Measurements from ENCODE around the gene EFHC2. TPM values are rescaled to one million over a fixed set of nuclear protein-coding genes. Genes with fewer than 3 reads are reported as not detected.
A peak's percentile ranks its signal among the peaks of the same experiment; 100 is the strongest.

The EFHC2 gene
- total and polyA plus RNA-seq, 12 donors, result 1.5 to 17.9 (median 10.3) TPM

DNA sequence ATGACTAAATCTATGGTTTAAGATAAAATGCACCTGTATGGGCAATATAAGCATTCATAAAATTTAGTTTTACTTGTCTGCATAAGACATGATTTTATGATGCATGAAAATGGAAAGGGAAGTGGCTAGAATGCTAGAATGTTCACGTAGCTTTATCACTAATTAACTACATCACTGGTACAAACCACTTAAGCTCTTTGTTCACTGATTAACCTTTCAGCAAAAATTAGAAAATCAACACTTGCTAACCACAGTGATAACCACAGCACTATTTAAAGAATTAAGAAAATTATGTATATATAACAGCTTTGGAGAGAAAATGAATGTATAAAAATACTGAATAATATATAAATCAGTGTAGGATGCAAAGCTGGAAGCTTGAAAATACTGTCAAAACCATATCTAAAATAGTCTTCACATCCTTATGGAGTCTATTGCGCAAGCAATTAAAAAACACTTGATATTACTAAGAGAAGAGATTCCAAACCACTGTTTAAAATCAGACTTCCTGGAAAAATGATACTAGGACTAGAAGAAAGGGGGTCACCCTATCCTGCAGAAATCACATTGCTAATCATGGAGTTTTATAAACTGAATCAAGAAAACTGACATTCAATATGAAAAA, 51.9 kb downstream of the EFHC2 start:
- WGBS, 2 donors, result 55 to 63% methylated on average over 2 of the region's 2 CpGs
- Histone ChIP-seq H3K36me3 (no peaks in the 10 kb centered on the region), H3K4me3 (no peak overlapping the region), H3K27ac (no peak overlapping the region), H3K27me3 (peaks cover 0 to 20% (median 0%) of the 10 kb centered on the region in 7 donors), H3K4me1 (no peaks in the 10 kb centered on the region), H3K9me3 (no peaks in the 10 kb centered on the region)
- no peak for DNase-seq
- ATAC-seq, result no peak
- TF ChIP-seq, protein P1, sequence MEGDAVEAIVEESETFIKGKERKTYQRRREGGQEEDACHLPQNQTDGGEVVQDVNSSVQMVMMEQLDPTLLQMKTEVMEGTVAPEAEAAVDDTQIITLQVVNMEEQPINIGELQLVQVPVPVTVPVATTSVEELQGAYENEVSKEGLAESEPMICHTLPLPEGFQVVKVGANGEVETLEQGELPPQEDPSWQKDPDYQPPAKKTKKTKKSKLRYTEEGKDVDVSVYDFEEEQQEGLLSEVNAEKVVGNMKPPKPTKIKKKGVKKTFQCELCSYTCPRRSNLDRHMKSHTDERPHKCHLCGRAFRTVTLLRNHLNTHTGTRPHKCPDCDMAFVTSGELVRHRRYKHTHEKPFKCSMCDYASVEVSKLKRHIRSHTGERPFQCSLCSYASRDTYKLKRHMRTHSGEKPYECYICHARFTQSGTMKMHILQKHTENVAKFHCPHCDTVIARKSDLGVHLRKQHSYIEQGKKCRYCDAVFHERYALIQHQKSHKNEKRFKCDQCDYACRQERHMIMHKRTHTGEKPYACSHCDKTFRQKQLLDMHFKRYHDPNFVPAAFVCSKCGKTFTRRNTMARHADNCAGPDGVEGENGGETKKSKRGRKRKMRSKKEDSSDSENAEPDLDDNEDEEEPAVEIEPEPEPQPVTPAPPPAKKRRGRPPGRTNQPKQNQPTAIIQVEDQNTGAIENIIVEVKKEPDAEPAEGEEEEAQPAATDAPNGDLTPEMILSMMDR (IDR thresholded peaks at IDR 0.05), result no peak
- intact Hi-C loops (cut with DNase I), result no loop called here

DNA sequence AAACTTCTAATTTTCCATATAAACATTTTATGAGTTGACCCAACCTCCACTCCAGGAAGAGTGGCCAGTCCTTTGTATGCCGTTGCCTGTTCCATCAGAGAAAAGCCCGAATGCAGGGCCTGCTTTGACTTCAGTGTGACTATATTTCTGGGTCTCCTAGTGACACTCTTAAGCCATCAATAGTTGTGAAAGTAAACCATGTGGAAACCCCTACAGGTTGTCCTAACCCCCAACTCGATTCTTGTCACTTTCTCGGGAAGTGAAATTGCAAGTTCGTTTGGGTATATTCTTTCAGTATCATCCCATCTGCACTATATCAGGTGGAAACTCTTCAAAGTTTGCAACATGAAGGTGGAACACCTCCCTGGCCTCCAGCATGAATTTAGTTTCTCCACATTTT, 52.8 kb downstream of the EFHC2 start:
- Histone ChIP-seq H3K36me3 (no peaks in the 10 kb centered on the region), H3K27me3 (peaks cover 0 to 16% (median 0%) of the 10 kb centered on the region in 7 donors), H3K27ac (no peak overlapping the region), H3K4me3 (no peak overlapping the region), H3K9me3 (no peaks in the 10 kb centered on the region), H3K4me1 (no peaks in the 10 kb centered on the region)
- TF ChIP-seq, protein P1 (IDR thresholded peaks at IDR 0.05), result no peak
- 88 to 93% methylated on average over 5 of the region's 5 CpGs for WGBS, 2 donors
- intact Hi-C loops (cut with DNase I), result no loop called here
- no peak for DNase-seq
- no peak for ATAC-seq

DNA sequence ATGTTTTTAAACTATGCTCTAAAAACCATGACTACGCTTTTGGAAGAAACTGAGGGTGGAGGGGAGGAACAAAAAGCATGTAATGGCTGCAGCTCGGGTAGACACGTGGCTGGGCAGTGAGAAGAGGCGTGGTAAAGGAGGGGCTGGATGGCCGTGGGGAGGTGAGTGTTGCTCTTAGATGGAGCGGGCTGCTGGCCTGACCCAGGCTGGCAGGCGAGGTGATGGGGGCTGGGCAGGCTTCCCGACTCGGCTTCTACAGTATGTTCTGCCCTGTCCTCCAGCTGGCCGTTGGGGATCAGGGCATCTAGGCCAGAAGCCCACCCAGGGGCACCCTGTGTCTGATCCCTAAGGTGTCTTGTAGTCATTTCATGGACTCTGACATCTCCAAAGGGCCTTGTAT, 60.7 kb downstream of the EFHC2 start:
- TF ChIP-seq, protein P1 (IDR thresholded peaks at IDR 0.05), result no peak
- H3K27me3 ChIP-seq, result peaks cover 0 to 18% (median 0%) of the 10 kb centered on the region in 7 donors
- no peaks in the 10 kb centered on the region for H3K36me3 ChIP-seq
- peak in 1 of 2 donors; percentile 9 for DNase-seq
- 82 to 90% methylated on average over 10 of the region's 10 CpGs for WGBS, 2 donors
- intact Hi-C loops (cut with DNase I), result no loop called here
- no peak overlapping the region for H3K4me3 ChIP-seq
- no peak overlapping the region for H3K27ac ChIP-seq
- H3K9me3 ChIP-seq, result no peaks in the 10 kb centered on the region
- ATAC-seq, result peak in 1 of 8 donors; percentile 51
- no peaks in the 10 kb centered on the region for H3K4me1 ChIP-seq

DNA sequence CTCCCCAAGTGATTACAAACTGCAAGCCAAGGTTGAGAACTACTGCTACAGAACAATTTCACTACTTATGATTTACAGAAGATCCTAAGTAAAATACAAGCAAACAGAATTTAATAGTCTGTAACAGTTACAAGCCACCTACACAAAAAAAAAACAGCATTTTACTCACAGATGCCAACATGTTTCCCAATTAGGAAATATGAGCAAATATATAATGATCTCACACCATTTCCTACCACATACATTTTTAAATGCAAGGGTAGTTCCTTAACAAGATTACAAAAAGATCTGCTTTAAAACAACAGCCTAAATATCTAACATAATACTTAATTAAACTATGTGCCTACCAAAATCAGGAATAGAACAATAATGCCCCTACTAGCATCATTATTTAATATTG, 63.4 kb downstream of the EFHC2 start:
- no peak overlapping the region for H3K4me3 ChIP-seq
- TF ChIP-seq, protein P1 (IDR thresholded peaks at IDR 0.05), result no peak

More for the DNA sequence above, 63.4 kb downstream of the EFHC2 start:
- H3K27me3 ChIP-seq, result peaks cover 0 to 27% (median 0%) of the 10 kb centered on the region in 7 donors
- no peak for ATAC-seq
- intact Hi-C loops (cut with DNase I), result no loop called here
- H3K9me3 ChIP-seq, result no peaks in the 10 kb centered on the region
- no peaks in the 10 kb centered on the region for H3K4me1 ChIP-seq
- DNase-seq, result no peak
- H3K27ac ChIP-seq, result no peak overlapping the region
- H3K36me3 ChIP-seq, result no peaks in the 10 kb centered on the region
